PC-3 (cell line): Measurements from ENCODE around the gene ONECUT2. TPM values are rescaled to one million over a fixed set of nuclear protein-coding genes. Genes with fewer than 3 reads are reported as not detected.
"Not testable (repeated sequence)": the region's sequence is repeated elsewhere in the genome, so short reads cannot be mapped to it uniquely, and the experiment has no call there.

Source experiments
- ATAC-seq: fragments of 200-7000 bp; cut with Tn5 transposase; 2 replicates; pipeline ENCODE4 v1.9.1; 2020; ENCODE audit warnings: mild to moderate bottlenecking, moderate library complexity
- BruUV-seq: library from RNA; stranded (reverse); fragments of 400-500 nt; replicated peaks from 2 replicates; lab custom pipeline; 2021; lab: Mats Ljungman, UMichigan
- CTCF ChIA-PET: fragments of 300-600 bp; sonication (Branson Sonifier 250); formaldehyde crosslinking; loops from one replicate; lab custom pipeline; 2022; ENCODE audit warnings: antibody characterized with exemption; lab: Charles Lee
- POLR2A ChIA-PET: fragments of 300-600 bp; sonication (Branson Sonifier 250); formaldehyde crosslinking; loops from one replicate; lab custom pipeline; 2022; ENCODE audit warnings: antibody characterized with exemption; ENCODE audit not compliant: unreplicated experiment; lab: Charles Lee
- DNase-seq: peaks from one replicate; pipeline ENCODE4 v3.0.0-alpha.2; 2015
- H2AFZ ChIP-seq: fragments of 300-600 bp; sonication (generic); 2 replicates; pipeline ENCODE4 v1.6.0; 2016; ENCODE audit warnings: antibody characterized with exemption, low read length
- H3F3A ChIP-seq: fragments of 300-600 bp; sonication (generic); one replicate; pipeline ENCODE4 v1.6.0; 2017; ENCODE audit warnings: antibody characterized with exemption, low read length, control low read depth, mild to moderate bottlenecking; ENCODE audit not compliant: unreplicated experiment
- H3K27ac ChIP-seq: fragments of 300-600 bp; sonication (generic); 2 replicates; pipeline ENCODE4 v1.5.1; 2016; ENCODE audit warnings: mild to moderate bottlenecking, low read length
- H3K27me3 ChIP-seq: fragments of 300-600 bp; sonication (generic); 2 replicates; pipeline ENCODE4 v1.6.1; 2016; ENCODE audit warnings: low read length, mixed read lengths
- H3K36me3 ChIP-seq: fragments of 300-600 bp; sonication (generic); 2 replicates; pipeline ENCODE4 v1.6.1; 2016; ENCODE audit warnings: low read depth, mixed run types, low read length, mixed read lengths
- H3K4me1 ChIP-seq: fragments of 300-600 bp; sonication (generic); 2 replicates; pipeline ENCODE4 v1.5.1; 2016; ENCODE audit warnings: low read length; ENCODE audit not compliant: insufficient read depth
- H3K4me2 ChIP-seq: fragments of 300-600 bp; sonication (generic); 2 replicates; pipeline ENCODE4 v1.6.0; 2016; ENCODE audit warnings: low read length
- H3K4me3 ChIP-seq: fragments of 300-600 bp; sonication (generic); 2 replicates; pipeline ENCODE4 v1.5.1; 2016; ENCODE audit warnings: mild to moderate bottlenecking, low read length, mixed read lengths
- H3K79me2 ChIP-seq: fragments of 300-600 bp; sonication (generic); 2 replicates; pipeline ENCODE4 v1.6.1; 2017; ENCODE audit warnings: low read length, mixed read lengths
- H3K9ac ChIP-seq: fragments of 300-600 bp; sonication (generic); 2 replicates; pipeline ENCODE4 v1.6.0; 2016; ENCODE audit warnings: mild to moderate bottlenecking, low read length
- H3K9me2 ChIP-seq: fragments of 300-600 bp; sonication (generic); replicated peaks from 2 replicates; pipeline ENCODE4 v1.6.1; 2016; ENCODE audit warnings: mixed run types, low read length, mixed read lengths
- H3K9me3 ChIP-seq: fragments of 300-600 bp; sonication (generic); 2 replicates; pipeline ENCODE4 v1.6.1; 2016; ENCODE audit warnings: low read length, mixed read lengths
- H4K20me1 ChIP-seq: fragments of 300-600 bp; sonication (generic); 2 replicates; pipeline ENCODE4 v1.6.1; 2016; ENCODE audit warnings: low read length, mixed read lengths
- CTCF ChIP-seq: fragments of 300-600 bp; sonication (generic); conservative IDR thresholded peaks from 2 replicates; pipeline ENCODE4 v1.5.1; 2017; ENCODE audit warnings: antibody characterized with exemption, low read depth, mild to moderate bottlenecking, low read length
- EZH2 ChIP-seq: fragments of 300-600 bp; sonication (generic); IDR thresholded peaks from one replicate; pipeline ENCODE4 v1.6.1; 2017; ENCODE audit warnings: antibody characterized with exemption, mild to moderate bottlenecking, low read length; ENCODE audit not compliant: unreplicated experiment
- EZH2phosphoT487 ChIP-seq: fragments of 300-600 bp; sonication (generic); IDR thresholded peaks from 2 replicates; pipeline ENCODE4 v1.6.1; 2018; ENCODE audit warnings: mild to moderate bottlenecking, antibody characterized with exemption, low read length, borderline replicate concordance
- intact Hi-C: fragments of 100-400 bp; cut with micrococcal nuclease; formaldehyde crosslinking; loops from 2 replicates; pipeline ENCODE4 v1.9.0; 2023
- total RNA-seq: library from RNA; depleted of rRNA; stranded (reverse); fragments of >200 nt; gene quantifications from 2 replicates; pipeline ENCODE4 v1.2.3, GENCODE V29; 2014

Gene ONECUT2
- total RNA-seq, 1 experiment from 2014 or later: 1.0 TPM

- no peak overlapping the region for H3K4me2 ChIP-seq
- no TSS peak for BruUV-seq
- no peak overlapping the region for H3K27ac ChIP-seq
- H4K20me1 ChIP-seq: no peaks in the 10 kb centered on the region
- no peaks in the 10 kb centered on the region for H3K36me3 ChIP-seq
- no peak overlapping the region for H3K9ac ChIP-seq
- H3K79me2 ChIP-seq: no peaks in the 10 kb centered on the region
- no peaks in the 10 kb centered on the region for H3K4me1 ChIP-seq
- H3F3A ChIP-seq: no peaks in the 10 kb centered on the region
- H3K9me3 ChIP-seq: no peaks in the 10 kb centered on the region
- ChIA-PET POLR2A (no interaction called here), CTCF (no interaction called here)
- ATAC-seq (no peak), DNase-seq (no peak)
- H3K4me3 ChIP-seq: no peak overlapping the region
- TF ChIP-seq EZH2 (no peak), CTCF (no peak), EZH2phosphoT487 (no peak)
- H3K9me2 ChIP-seq: no peaks in the 10 kb centered on the region; the same call in 1 of the 2 replicates
- no peaks in the 10 kb centered on the region for H3K27me3 ChIP-seq
- no peak overlapping the region for H2AFZ ChIP-seq
- intact Hi-C loops: no loop called here
Observed at GRCh38 chr18:57518533-57518932, 83.4 kb downstream of the ONECUT2 start.

- no peaks in the 10 kb centered on the region for H3K27me3 ChIP-seq
- ChIA-PET POLR2A (no interaction called here), CTCF (no interaction called here)
- H3F3A ChIP-seq: no peaks in the 10 kb centered on the region
- no peak for DNase-seq
- no peak for ATAC-seq
- H3K4me2 ChIP-seq: no peak overlapping the region
- no peak overlapping the region for H3K27ac ChIP-seq
- H3K9me2 ChIP-seq: no peaks in the 10 kb centered on the region; the same call in 1 of the 2 replicates
- H4K20me1 ChIP-seq: no peaks in the 10 kb centered on the region
- intact Hi-C loops: no loop called here
- H3K4me3 ChIP-seq: no peak overlapping the region
- H3K4me1 ChIP-seq: no peaks in the 10 kb centered on the region
- H3K79me2 ChIP-seq: no peaks in the 10 kb centered on the region
- no peaks in the 10 kb centered on the region for H3K36me3 ChIP-seq
- BruUV-seq: no TSS peak
- no peaks in the 10 kb centered on the region for H3K9me3 ChIP-seq
- H3K9ac ChIP-seq: no peak overlapping the region
- no peak for TF ChIP-seq CTCF
- no peak for TF ChIP-seq EZH2
- no peak for TF ChIP-seq EZH2phosphoT487
- H2AFZ ChIP-seq: no peak overlapping the region
Observed at GRCh38 chr18:57519668-57520424, 84.7 kb downstream of the ONECUT2 start.

- H4K20me1 ChIP-seq, H2AFZ ChIP-seq, H3K9me3 ChIP-seq, BruUV-seq, H3K4me1 ChIP-seq, H3F3A ChIP-seq, H3K27me3 ChIP-seq, ATAC-seq, H3K79me2 ChIP-seq, H3K4me2 ChIP-seq, POLR2A ChIA-PET, H3K9me2 ChIP-seq, DNase-seq, CTCF ChIA-PET, H3K9ac ChIP-seq, H3K36me3 ChIP-seq, H3K4me3 ChIP-seq, intact Hi-C loops, H3K27ac ChIP-seq: not testable (repeated sequence)
Observed at GRCh38 chr18:57522348-57522747, 87.2 kb downstream of the ONECUT2 start.
